GM12801 (cell line): ENCODE data around the gene HRCT1.

ENCODE experiments used
- TF ChIP-seq, protein P1 (sequence below): IDR thresholded peaks from one replicate; pipeline ENCODE4 v1.5.1; 2011; ENCODE audit warnings: control low read depth; ENCODE audit not compliant: insufficient read length; ENCODE audit errors: extremely low read depth

The HRCT1 gene

DNA sequence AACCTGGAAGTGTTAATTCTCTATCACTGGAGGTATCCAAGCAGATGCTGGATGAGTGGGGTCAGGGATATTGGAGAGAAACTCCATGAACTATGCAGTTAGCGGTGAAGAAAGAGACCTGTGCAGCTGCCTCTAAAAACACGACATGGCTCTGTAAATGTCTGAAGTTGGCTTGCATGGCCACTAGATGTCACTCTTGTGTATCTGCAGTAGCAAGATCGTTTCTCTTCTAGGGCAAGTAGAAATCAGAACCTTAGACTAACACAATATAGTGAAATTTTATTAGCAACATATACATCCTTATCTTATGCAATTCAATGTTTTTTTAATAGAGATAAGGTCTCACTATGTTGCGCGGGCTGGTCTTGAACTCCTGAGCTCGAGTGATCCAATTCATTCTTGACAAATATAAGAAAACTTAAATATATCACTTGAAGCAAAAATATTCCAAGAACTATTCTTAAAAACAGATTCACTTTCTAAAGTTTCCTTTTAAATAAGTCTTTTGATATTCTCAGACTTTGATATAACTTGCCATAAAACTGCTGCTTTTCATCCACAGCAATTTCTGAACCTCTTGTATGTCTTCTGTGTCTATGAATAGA, 49.0 kb downstream of the HRCT1 start:
- TF ChIP-seq, protein P1, sequence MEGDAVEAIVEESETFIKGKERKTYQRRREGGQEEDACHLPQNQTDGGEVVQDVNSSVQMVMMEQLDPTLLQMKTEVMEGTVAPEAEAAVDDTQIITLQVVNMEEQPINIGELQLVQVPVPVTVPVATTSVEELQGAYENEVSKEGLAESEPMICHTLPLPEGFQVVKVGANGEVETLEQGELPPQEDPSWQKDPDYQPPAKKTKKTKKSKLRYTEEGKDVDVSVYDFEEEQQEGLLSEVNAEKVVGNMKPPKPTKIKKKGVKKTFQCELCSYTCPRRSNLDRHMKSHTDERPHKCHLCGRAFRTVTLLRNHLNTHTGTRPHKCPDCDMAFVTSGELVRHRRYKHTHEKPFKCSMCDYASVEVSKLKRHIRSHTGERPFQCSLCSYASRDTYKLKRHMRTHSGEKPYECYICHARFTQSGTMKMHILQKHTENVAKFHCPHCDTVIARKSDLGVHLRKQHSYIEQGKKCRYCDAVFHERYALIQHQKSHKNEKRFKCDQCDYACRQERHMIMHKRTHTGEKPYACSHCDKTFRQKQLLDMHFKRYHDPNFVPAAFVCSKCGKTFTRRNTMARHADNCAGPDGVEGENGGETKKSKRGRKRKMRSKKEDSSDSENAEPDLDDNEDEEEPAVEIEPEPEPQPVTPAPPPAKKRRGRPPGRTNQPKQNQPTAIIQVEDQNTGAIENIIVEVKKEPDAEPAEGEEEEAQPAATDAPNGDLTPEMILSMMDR = no peak

DNA sequence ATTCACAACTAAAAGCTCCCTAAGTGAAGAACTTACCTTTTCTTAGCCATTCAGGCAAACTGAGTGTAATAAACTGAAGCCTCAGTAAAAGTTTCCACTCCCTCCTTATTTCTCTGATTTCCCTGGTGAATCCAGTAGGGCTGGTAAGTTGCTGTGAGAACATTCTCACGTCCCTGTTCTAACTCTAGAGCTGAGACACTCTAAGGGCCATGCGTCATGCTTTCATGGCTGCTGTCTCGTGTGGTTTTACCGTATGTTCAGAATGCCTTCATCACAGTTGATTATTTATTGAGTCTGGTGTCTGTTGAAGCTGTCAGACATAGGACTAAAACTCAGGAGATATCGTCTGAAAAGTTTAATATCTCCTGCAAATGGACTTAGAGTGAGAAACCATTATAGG, 50.6 kb downstream of the HRCT1 start:
- TF ChIP-seq, protein P1 = no peak
